Effector memory CD4-positive, alpha-beta T cell (primary cell): Measurements from ENCODE around the gene ZNF844.
"Not testable (repeated sequence)": the region's sequence is repeated elsewhere in the genome, so short reads cannot be mapped to it uniquely, and the experiment has no call there.

Experiments used
- DNase-seq, 3 donors: peaks; one replicate each; pipeline ENCODE4 v3.0.0-alpha.2; 2020
- H3K27ac ChIP-seq: 2 replicates; pipeline ENCODE4 v1.7.0; 2013; ENCODE audit warnings: mild to moderate bottlenecking, low read length, moderate library complexity; ENCODE audit not compliant: insufficient read depth, poor library complexity, severe bottlenecking
- H3K27me3 ChIP-seq: replicated peaks from 2 replicates; pipeline ENCODE4 v1.7.0; 2013; ENCODE audit warnings: mild to moderate bottlenecking, low read length; ENCODE audit not compliant: insufficient read depth, control insufficient read depth, poor library complexity, severe bottlenecking
- H3K36me3 ChIP-seq: 2 replicates; pipeline ENCODE4 v1.7.0; 2013; ENCODE audit warnings: mild to moderate bottlenecking, low read length, moderate library complexity; ENCODE audit not compliant: control insufficient read depth, insufficient read depth
- H3K4me1 ChIP-seq: 2 replicates; pipeline ENCODE4 v1.7.0; 2013; ENCODE audit warnings: low read length, mild to moderate bottlenecking; ENCODE audit not compliant: control insufficient read depth, insufficient read depth, poor library complexity, severe bottlenecking
- H3K4me3 ChIP-seq: 2 replicates; pipeline ENCODE4 v1.7.0; 2013; ENCODE audit warnings: low read length, low read depth, mild to moderate bottlenecking; ENCODE audit not compliant: insufficient read depth, poor library complexity, severe bottlenecking
- H3K9me3 ChIP-seq: 2 replicates; pipeline ENCODE4 v1.7.0; 2013; ENCODE audit warnings: mild to moderate bottlenecking, low read length, moderate library complexity; ENCODE audit not compliant: control insufficient read depth

Gene ZNF844

GRCh38 chr19:12092065-12092867, 27.7 kb downstream of the ZNF844 start:
- Histone ChIP-seq H3K4me1 (peaks cover 5% of the 10 kb centered on the region), H3K4me3 (peak overlapping the region; percentile 50), H3K27me3 (no peaks in the 10 kb centered on the region), H3K36me3 (no peaks in the 10 kb centered on the region), H3K9me3 (no peaks in the 10 kb centered on the region), H3K27ac (no peak overlapping the region)
- peak in 2 of 3 donors; percentile 3 to 7 for DNase-seq

DNA sequence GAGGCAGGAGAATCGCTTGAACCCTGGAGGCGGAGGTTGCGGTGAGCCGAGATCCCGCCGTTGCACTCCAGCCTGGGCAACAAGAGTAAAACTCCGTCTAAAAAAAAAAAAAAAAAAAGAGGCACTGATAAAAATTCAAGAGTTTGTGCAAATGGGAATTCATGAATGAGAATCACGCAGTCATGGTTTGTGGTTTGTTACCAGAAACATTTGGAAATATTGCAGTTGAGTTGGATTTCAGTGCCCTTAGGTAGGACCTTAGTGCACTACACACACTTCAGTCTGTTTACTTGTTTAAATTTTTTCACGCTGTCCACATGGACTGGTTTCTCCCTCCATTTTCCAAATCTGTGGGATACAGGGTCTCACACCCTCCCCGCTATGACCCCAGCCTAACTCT, 28.4 kb downstream of the ZNF844 start:
- no peak overlapping the region for H3K27ac ChIP-seq
- H3K9me3 ChIP-seq = no peaks in the 10 kb centered on the region
- H3K4me1 ChIP-seq = peaks cover 5% of the 10 kb centered on the region
- H3K27me3 ChIP-seq = no peaks in the 10 kb centered on the region
- no peak for DNase-seq
- H3K4me3 ChIP-seq = peak overlapping the region; percentile 50
- H3K36me3 ChIP-seq = no peaks in the 10 kb centered on the region

DNA sequence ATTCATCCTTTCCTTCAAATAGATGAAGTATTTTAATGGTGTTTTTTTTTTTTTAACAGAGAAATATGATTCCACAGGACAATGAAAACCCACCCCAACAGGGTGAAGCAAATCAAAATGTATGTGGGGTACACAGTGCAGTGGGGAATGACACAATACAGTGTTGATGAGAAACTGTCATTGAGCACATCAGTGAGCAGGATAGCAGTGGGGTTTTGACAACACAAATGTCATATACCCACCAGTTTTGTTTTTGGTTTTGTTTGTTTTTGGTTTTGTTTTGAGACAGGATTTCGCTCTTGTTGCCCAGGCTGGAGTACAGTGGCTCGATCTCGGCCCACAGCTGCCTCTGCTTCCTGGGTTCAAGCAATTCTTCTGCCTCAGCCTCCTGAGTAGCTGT, 29.2 kb downstream of the ZNF844 start:
- DNase-seq = no peak
- Histone ChIP-seq H3K4me3 (no peak overlapping the region), H3K27ac (no peak overlapping the region), H3K9me3 (no peaks in the 10 kb centered on the region), H3K4me1 (peaks cover 5% of the 10 kb centered on the region), H3K36me3 (no peaks in the 10 kb centered on the region), H3K27me3 (no peaks in the 10 kb centered on the region)

DNA sequence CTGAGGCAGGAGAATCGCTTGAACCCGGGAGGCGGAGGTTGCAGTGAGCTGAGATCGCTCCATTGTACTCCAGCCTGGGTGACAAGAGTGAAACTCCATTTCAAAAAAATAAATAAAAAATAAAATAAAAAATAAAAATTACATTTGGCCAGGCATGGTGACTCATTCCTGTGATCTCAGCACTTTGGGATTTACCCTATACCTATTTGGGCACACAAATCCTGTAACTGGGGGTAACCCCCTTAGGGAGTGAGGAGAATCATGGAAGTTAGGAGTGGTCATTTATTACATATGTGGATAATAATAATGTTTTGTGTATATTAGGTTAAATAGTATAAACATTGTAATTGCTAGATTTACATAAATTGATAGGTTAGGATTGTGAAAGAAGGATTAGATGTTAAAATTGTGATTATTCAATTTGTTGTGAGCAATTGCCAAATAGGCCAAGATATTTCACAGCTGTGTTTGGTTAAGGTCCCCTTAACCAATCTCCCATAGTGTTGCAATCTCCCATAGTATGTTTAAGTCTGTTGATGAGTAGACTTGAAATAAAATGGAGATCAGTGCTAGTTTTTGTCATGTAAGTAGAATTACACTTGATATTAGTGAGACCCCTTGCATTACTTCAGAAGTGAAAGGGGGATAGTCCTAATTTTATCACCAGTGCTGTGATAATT, 30.7 kb downstream of the ZNF844 start:
- no peaks in the 10 kb centered on the region for H3K27me3 ChIP-seq
- H3K27ac ChIP-seq = no peak overlapping the region
- peaks cover 5% of the 10 kb centered on the region for H3K4me1 ChIP-seq
- no peaks in the 10 kb centered on the region for H3K9me3 ChIP-seq
- DNase-seq = no peak
- H3K4me3 ChIP-seq = no peak overlapping the region
- no peaks in the 10 kb centered on the region for H3K36me3 ChIP-seq

GRCh38 chr19:12098040-12098439, 33.5 kb downstream of the ZNF844 start:
- no peaks in the 10 kb centered on the region for H3K9me3 ChIP-seq
- H3K27me3 ChIP-seq = no peaks in the 10 kb centered on the region
- H3K36me3 ChIP-seq = no peaks in the 10 kb centered on the region
- no peak overlapping the region for H3K27ac ChIP-seq
- no peak overlapping the region for H3K4me3 ChIP-seq
- no peak for DNase-seq
- no peaks in the 10 kb centered on the region for H3K4me1 ChIP-seq

- H3K27me3 ChIP-seq, H3K4me1 ChIP-seq, H3K36me3 ChIP-seq, DNase-seq, H3K9me3 ChIP-seq, H3K4me3 ChIP-seq, H3K27ac ChIP-seq: not testable (repeated sequence)
These were observed 39.4 kb downstream of the ZNF844 start for GRCh38 chr19:12103909-12104308.

GRCh38 chr19:12111176-12111575, 46.6 kb downstream of the ZNF844 start:
- no peak for DNase-seq
- Histone ChIP-seq H3K4me3 (no peak overlapping the region), H3K4me1 (no peaks in the 10 kb centered on the region), H3K27ac (no peak overlapping the region), H3K27me3 (no peaks in the 10 kb centered on the region), H3K9me3 (no peaks in the 10 kb centered on the region), H3K36me3 (no peaks in the 10 kb centered on the region)

DNA sequence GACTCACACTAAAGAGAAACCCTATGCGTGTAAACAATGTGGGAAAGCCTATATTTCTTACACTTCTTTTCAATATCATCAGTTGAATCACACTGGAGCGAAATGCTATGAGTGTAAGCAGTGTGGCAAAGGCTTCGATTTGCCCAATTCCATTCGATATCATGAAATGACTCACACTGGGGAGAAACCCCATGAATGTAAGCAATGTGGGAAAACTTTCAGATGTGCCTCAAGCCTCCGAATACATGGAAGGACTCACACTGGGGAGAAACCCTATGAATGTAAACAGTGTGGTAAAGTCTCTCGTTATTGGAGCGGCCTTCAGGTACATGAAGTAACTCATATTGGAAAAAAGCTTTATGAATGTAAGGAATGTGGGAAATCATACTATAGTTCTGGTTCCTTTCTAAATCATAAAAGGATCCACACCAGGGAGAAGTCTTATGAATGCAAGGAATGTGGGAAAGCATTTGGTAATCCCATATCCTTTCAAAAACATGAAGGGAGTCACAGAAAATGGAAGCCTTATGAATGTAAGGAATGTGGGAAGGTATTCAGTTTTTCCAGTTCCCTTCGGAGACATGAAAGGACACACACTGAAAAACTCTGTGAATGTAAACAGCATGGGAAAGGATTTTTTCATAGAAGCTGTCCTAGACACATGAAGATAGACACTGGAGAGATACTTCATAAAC, 47.6 kb downstream of the ZNF844 start:
- H3K27me3 ChIP-seq = no peaks in the 10 kb centered on the region
- no peaks in the 10 kb centered on the region for H3K36me3 ChIP-seq
- no peak overlapping the region for H3K27ac ChIP-seq
- no peak for DNase-seq
- H3K9me3 ChIP-seq = no peaks in the 10 kb centered on the region
- no peak overlapping the region for H3K4me3 ChIP-seq
- no peaks in the 10 kb centered on the region for H3K4me1 ChIP-seq

GRCh38 chr19:12112701-12113100, 48.2 kb downstream of the ZNF844 start:
- no peaks in the 10 kb centered on the region for H3K36me3 ChIP-seq
- H3K9me3 ChIP-seq = no peaks in the 10 kb centered on the region
- no peak for DNase-seq
- no peaks in the 10 kb centered on the region for H3K4me1 ChIP-seq
- H3K27me3 ChIP-seq = no peaks in the 10 kb centered on the region
- H3K4me3 ChIP-seq = no peak overlapping the region
- H3K27ac ChIP-seq = no peak overlapping the region

- H3K4me3 ChIP-seq = no peak overlapping the region
- DNase-seq = no peak
- H3K36me3 ChIP-seq = no peaks in the 10 kb centered on the region
- no peaks in the 10 kb centered on the region for H3K27me3 ChIP-seq
- no peaks in the 10 kb centered on the region for H3K9me3 ChIP-seq
- no peak overlapping the region for H3K27ac ChIP-seq
- no peaks in the 10 kb centered on the region for H3K4me1 ChIP-seq
These were observed 48.6 kb downstream of the ZNF844 start for GRCh38 chr19:12113121-12113520.
